Type B pancreatic cell (in vitro differentiated cells): ENCODE results near the gene AOC1. TPM values are rescaled to one million over a fixed set of nuclear protein-coding genes. Genes with fewer than 3 reads are reported as not detected.

ENCODE experiments used
- DNase-seq: peaks from one replicate; pipeline ENCODE4 v3.0.0; 2021; ENCODE audit warnings: mixed read lengths; ENCODE audit not compliant: unreplicated experiment; ENCODE audit errors: extremely low spot score
- H3K27ac Mint-ChIP-seq: 2 replicates; pipeline ENCODE4 v1.8.0; 2021; ENCODE audit warnings: mild to moderate bottlenecking, mixed read lengths
- H3K27me3 Mint-ChIP-seq: 2 replicates; pipeline ENCODE4 v1.8.0; 2021; ENCODE audit warnings: mixed read lengths
- H3K36me3 Mint-ChIP-seq: 2 replicates; pipeline ENCODE4 v1.8.0; 2021; ENCODE audit warnings: mixed read lengths
- H3K4me1 Mint-ChIP-seq: one replicate; pipeline ENCODE4 v1.8.0; 2021; ENCODE audit warnings: mixed read lengths; ENCODE audit not compliant: unreplicated experiment
- H3K4me3 Mint-ChIP-seq: 2 replicates; pipeline ENCODE4 v1.8.0; 2021; ENCODE audit warnings: mild to moderate bottlenecking, mixed read lengths
- H3K9me3 Mint-ChIP-seq: 2 replicates; pipeline ENCODE4 v1.8.0; 2021; ENCODE audit warnings: mixed read lengths
- CTCF ChIP-seq: fragments of 200-600 bp; sonication (generic); conservative IDR thresholded peaks from 2 replicates; pipeline ENCODE4 v1.5.0; 2021; ENCODE audit warnings: antibody characterized with exemption, mild to moderate bottlenecking
- total RNA-seq: library from RNA; stranded (reverse); gene quantifications from 2 replicates; pipeline ENCODE4 v1.2.1, GENCODE V29; 2021; ENCODE audit warnings: low replicate concordance

Gene AOC1
- total RNA-seq, 1 donor from 2014 or later = 21.4 TPM

- H3K36me3 Mint-ChIP-seq = no peaks in the 10 kb centered on the region
- no peak for DNase-seq
- H3K9me3 Mint-ChIP-seq = no peaks in the 10 kb centered on the region
- no peak overlapping the region for H3K27ac Mint-ChIP-seq
- H3K4me3 Mint-ChIP-seq = no peak overlapping the region
- H3K27me3 Mint-ChIP-seq = peaks cover 10% of the 10 kb centered on the region
- TF ChIP-seq CTCF = no peak
- H3K4me1 Mint-ChIP-seq = no peaks in the 10 kb centered on the region
Observed at GRCh38 chr7:150862356-150862755, 10.0 kb downstream of the AOC1 start.

- H3K27ac Mint-ChIP-seq = no peak overlapping the region
Observed at GRCh38 chr7:150863946-150864345, 11.6 kb downstream of the AOC1 start.

GRCh38 chr7:150866932-150867564 lies 14.7 kb downstream of the AOC1 start:
- H3K4me3 Mint-ChIP-seq = no peak overlapping the region
- H3K4me1 Mint-ChIP-seq = no peaks in the 10 kb centered on the region
- H3K27ac Mint-ChIP-seq = no peak overlapping the region
- no peaks in the 10 kb centered on the region for H3K9me3 Mint-ChIP-seq
- no peak for DNase-seq
- peaks cover 19% of the 10 kb centered on the region for H3K27me3 Mint-ChIP-seq
- no peak for TF ChIP-seq CTCF
- H3K36me3 Mint-ChIP-seq = no peaks in the 10 kb centered on the region

More at GRCh38 chr7:150863946-150864345, 11.6 kb downstream of the AOC1 start:
- Mint-ChIP-seq H3K4me3 (no peak overlapping the region), H3K27me3 (peaks cover 20% of the 10 kb centered on the region), H3K36me3 (no peaks in the 10 kb centered on the region), H3K4me1 (no peaks in the 10 kb centered on the region), H3K9me3 (no peaks in the 10 kb centered on the region)
- DNase-seq = no peak
- no peak for TF ChIP-seq CTCF

GRCh38 chr7:150867605-150868004 lies 15.3 kb downstream of the AOC1 start:
- no peaks in the 10 kb centered on the region for H3K36me3 Mint-ChIP-seq
- no peak overlapping the region for H3K27ac Mint-ChIP-seq
- H3K4me1 Mint-ChIP-seq = no peaks in the 10 kb centered on the region
- peaks cover 16% of the 10 kb centered on the region for H3K27me3 Mint-ChIP-seq
- no peaks in the 10 kb centered on the region for H3K9me3 Mint-ChIP-seq
- H3K4me3 Mint-ChIP-seq = no peak overlapping the region
- no peak for TF ChIP-seq CTCF
- no peak for DNase-seq

- Mint-ChIP-seq H3K9me3 (no peaks in the 10 kb centered on the region), H3K27ac (no peak overlapping the region), H3K36me3 (no peaks in the 10 kb centered on the region), H3K4me1 (no peaks in the 10 kb centered on the region), H3K27me3 (peaks cover 21% of the 10 kb centered on the region), H3K4me3 (no peak overlapping the region)
- TF ChIP-seq CTCF = no peak
- DNase-seq = no peak
Observed at GRCh38 chr7:150869467-150869866, 17.1 kb downstream of the AOC1 start.
